ENCODE results near the gene ULK1.

GRCh38 chr12:131849700-131850553 is 44.5 kb upstream of the ULK1 start:
- TF ChIP-seq ZNF740 (CRISPR knock-in tag; IDR thresholded peaks at IDR 0.05) (no peak), NR2F2 (IDR thresholded peaks at IDR 0.05; ENCODE audit: borderline replicate concordance, low read depth) (no peak), BRF2 (CRISPR knock-in tag; IDR thresholded peaks at IDR 0.05) (no peak), YY1 (IDR thresholded peaks at IDR 0.05; ENCODE audit: insufficient read depth, insufficient replicate concordance, low read depth, low read length) (no peak), CTCF (CRISPR knock-in tag; IDR thresholded peaks at IDR 0.05) (no peak), TCF7L2 (IDR thresholded peaks at IDR 0.05; ENCODE audit: low read depth, low read length) (no peak), PITX1 (CRISPR knock-in tag; IDR thresholded peaks at IDR 0.05) (no peak), EZH2 (conservative IDR thresholded peaks at IDR 0.05; ENCODE audit: low read depth, low read length) (no peak)
- TF ChIP-seq, protein P1, sequence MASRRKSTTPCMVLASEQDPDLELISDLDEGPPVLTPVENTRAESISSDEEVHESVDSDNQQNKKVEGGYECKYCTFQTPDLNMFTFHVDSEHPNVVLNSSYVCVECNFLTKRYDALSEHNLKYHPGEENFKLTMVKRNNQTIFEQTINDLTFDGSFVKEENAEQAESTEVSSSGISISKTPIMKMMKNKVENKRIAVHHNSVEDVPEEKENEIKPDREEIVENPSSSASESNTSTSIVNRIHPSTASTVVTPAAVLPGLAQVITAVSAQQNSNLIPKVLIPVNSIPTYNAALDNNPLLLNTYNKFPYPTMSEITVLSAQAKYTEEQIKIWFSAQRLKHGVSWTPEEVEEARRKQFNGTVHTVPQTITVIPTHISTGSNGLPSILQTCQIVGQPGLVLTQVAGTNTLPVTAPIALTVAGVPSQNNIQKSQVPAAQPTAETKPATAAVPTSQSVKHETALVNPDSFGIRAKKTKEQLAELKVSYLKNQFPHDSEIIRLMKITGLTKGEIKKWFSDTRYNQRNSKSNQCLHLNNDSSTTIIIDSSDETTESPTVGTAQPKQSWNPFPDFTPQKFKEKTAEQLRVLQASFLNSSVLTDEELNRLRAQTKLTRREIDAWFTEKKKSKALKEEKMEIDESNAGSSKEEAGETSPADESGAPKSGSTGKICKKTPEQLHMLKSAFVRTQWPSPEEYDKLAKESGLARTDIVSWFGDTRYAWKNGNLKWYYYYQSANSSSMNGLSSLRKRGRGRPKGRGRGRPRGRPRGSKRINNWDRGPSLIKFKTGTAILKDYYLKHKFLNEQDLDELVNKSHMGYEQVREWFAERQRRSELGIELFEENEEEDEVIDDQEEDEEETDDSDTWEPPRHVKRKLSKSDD (CRISPR knock-in tag; IDR thresholded peaks at IDR 0.05; ENCODE audit: low read depth): no peak

All from HepG2 (cell line).